Measurements from ENCODE around the gene MEIS2. TPM values are rescaled to one million over a fixed set of nuclear protein-coding genes. Genes with fewer than 3 reads are reported as not detected.

MEIS2 gene
- total and polyA plus RNA-seq, 8 donors: 3.9 to 77.7 (median 25.9) TPM

DNA sequence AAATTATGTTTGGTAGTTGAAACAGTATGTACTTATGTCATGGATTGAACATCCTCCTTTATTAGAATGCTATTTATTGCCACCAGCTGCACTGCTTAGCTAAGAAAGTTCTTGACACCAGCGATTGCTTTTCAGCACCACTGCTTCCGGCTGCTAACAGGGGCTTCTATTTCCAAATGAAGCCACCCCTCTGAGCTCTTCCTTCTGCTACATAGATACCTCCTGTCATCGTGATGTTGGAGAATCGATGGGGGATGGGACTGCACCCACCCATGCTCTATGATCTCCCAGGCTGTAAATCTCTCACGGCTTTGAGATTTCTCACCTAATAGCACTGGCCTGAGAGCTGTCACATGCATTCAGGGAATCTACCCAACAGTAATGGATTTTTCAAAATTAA is 259.2 kb downstream of the MEIS2 start:
- peaks cover 0 to 11% (median 5%) of the 10 kb centered on the region in 4 donors for H3K4me1 ChIP-seq
- no peak for DNase-seq
- no peaks in the 10 kb centered on the region for H3K36me3 ChIP-seq
- no peaks in the 10 kb centered on the region for H3K27me3 ChIP-seq
- intact Hi-C loops (cut with DNase I; ENCODE audit: low total_unique reads): no loop called here
- no peak for TF ChIP-seq POLR2AphosphoS5 (IDR thresholded peaks at IDR 0.05)
- TF ChIP-seq POLR2A (IDR thresholded peaks at IDR 0.05): no peak
- TF ChIP-seq, protein P1, sequence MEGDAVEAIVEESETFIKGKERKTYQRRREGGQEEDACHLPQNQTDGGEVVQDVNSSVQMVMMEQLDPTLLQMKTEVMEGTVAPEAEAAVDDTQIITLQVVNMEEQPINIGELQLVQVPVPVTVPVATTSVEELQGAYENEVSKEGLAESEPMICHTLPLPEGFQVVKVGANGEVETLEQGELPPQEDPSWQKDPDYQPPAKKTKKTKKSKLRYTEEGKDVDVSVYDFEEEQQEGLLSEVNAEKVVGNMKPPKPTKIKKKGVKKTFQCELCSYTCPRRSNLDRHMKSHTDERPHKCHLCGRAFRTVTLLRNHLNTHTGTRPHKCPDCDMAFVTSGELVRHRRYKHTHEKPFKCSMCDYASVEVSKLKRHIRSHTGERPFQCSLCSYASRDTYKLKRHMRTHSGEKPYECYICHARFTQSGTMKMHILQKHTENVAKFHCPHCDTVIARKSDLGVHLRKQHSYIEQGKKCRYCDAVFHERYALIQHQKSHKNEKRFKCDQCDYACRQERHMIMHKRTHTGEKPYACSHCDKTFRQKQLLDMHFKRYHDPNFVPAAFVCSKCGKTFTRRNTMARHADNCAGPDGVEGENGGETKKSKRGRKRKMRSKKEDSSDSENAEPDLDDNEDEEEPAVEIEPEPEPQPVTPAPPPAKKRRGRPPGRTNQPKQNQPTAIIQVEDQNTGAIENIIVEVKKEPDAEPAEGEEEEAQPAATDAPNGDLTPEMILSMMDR (IDR thresholded peaks at IDR 0.05): no peak
- TF ChIP-seq EP300 (IDR thresholded peaks at IDR 0.05): no peak
- H3K27ac ChIP-seq: no peak overlapping the region
- H3K4me3 ChIP-seq: no peak overlapping the region
- 69 to 83% (median 70%) methylated on average over 5 of the region's 5 CpGs for WGBS, 5 donors
- no peaks in the 10 kb centered on the region for H3K9me3 ChIP-seq

Small RNA genes lying within 50 kb of the gene (small RNA-seq; reads per million reads assigned to genes)
- 0 reads per million in 4 donors for gene MIR8063
- 0 reads per million in 4 donors for gene RF00012
- gene RF00019: 0 reads per million in 4 donors

Data from stomach (tissue), 9 donors.